NCI-H82 treated with DMSO at 0.1 percent for 48 hours (cell line): Measurements from ENCODE around the gene CSNK2A3.
A peak's percentile ranks its signal among the peaks of the same experiment; 100 is the strongest.
"Not testable (repeated sequence)": the region's sequence is repeated elsewhere in the genome, so short reads cannot be mapped to it uniquely, and the experiment has no call there.

Source experiments
- DNase-seq: peaks from one replicate; lab custom pipeline; 2025; ENCODE audit not compliant: unreplicated experiment; lab: John Stamatoyannopoulos, UW

CSNK2A3 gene

DNA sequence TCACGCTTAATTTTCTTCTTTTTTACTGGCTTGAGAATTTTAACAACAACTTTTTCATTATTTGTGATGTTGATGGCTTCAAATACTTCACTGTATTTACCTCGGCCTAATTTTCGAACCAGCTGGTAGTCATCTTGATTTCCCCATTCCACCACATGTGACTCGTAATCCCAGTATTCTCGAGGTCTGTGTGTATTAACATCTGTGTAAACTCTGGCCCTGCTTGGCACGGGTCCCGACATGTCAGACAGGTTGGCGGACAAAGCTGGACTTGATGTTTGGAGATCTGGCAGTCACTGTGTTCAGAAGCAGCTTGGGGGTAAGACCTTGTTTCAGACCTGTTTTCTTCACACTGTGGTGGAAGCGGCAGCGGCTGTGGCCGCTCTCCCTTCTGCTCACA lies at the start of gene CSNK2A3:
CSNK2A3 (minus strand) TSS at position 373 of the 400 bp plus-strand sequence; CDS start at position 242, 131 bp downstream.
- DNase-seq = not testable (repeated sequence)

DNA sequence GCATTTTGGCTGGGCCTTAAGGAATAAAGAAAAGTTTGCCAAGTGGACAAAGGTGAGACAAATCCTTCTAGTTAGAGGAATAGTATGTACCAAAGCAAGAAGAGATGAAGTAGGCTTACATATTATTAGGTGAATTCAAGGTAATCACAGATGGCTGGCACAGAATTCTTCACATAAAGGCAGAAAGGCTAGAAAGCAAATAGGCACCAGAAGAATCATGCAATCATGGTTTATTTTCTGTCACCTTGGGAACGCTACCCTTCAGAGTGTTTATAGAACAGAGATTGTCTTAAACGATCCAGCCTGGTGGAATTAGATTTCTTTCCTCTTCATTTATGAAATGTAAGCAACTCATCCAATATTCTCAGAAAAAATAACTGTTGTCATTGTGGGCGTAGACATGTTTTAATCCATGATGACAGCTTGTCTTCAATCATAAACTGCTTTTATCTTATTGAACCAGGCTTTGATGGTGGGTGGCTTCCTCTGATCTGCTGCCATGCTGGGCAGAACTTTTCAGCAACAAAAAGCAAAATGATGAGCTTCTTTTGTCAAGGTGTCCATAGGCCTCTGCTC lies 49.0 kb upstream of the CSNK2A3 start:
- DNase-seq = no peak

DNA sequence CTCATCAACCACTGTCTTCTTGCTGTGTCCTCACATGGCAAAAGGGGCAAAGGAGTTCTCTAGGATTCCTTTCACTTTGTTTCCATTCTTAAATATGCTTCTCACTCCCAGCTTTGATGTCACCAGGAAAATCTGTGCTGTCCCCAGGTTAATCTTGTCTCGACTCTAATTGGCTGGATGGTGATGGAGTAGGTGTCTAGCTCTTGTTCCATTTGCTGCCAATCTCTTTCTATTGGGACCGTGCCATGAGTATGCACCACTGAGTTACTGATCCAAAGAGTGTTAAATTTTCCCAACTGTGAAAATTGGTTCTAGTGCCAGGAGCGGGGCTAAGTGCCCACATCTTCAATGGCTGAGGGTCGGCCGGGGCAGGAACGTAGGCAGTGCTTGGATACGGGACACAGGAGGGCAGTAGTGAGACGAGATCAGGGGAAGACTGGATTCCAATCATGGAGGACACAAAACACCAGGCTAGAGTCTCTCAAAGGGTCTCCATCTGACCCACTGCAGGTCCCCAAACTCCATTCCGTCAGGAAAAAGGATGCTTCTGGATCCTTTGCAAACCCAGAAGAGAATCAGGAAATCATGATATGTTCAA lies 47.7 kb upstream of the CSNK2A3 start:
- DNase-seq = no peak

DNA sequence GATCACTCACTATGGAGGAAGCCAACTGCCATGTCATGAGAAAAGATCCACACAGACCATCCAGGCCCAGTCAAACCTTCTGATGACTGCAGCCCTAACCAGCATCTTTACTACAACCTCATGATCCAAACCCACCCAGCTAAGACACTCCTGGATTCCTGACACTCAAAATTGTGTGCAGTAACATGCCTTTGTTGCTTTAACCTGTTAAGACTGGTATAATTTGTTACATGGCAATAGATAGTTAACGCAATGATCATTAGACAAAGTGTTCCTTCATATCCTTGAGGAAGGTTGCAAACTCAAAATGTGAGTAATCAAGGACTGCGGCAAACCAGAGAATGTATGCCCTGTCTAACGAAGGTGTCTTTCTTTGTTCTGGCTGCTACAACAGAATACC lies 47.1 kb upstream of the CSNK2A3 start:
- DNase-seq = no peak

DNA sequence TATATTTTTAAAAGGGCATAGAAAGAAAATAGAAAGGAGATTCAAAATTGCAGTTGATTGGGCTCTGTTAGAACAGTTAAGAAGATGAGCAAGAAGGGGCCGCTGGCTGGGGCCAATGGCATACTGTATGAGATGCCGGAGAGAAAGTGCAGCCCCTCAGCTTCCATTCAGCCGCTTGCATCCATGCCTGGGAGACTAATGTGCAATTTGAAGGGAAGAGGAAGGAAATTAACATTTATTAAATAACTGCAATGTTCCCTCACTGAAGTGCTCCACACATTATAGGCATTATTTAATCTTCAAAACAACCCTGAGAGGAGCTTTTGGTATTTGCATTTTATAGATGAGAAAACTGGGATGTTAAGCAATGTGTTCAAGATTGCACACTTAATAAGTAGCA lies 44.7 kb upstream of the CSNK2A3 start:
- no peak for DNase-seq

DNA sequence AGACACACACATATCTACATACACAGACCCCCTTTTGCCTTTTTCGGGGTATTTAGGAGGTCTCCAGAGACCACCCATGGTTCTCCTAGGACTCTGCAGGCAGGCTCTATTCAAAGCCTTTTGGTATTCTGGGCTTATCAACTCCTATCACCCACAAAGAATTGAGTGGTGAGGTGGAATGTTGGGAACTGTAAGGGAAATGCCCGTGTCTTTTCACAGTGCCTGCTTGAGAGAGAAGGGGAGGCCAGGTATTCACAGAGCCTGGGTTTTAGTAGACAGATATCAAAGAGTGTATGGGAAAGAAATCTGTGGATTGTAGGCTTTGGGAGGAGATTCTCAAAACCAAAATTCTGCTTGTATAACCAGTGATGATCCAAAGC lies 44.0 kb upstream of the CSNK2A3 start:
- DNase-seq = no peak

DNA sequence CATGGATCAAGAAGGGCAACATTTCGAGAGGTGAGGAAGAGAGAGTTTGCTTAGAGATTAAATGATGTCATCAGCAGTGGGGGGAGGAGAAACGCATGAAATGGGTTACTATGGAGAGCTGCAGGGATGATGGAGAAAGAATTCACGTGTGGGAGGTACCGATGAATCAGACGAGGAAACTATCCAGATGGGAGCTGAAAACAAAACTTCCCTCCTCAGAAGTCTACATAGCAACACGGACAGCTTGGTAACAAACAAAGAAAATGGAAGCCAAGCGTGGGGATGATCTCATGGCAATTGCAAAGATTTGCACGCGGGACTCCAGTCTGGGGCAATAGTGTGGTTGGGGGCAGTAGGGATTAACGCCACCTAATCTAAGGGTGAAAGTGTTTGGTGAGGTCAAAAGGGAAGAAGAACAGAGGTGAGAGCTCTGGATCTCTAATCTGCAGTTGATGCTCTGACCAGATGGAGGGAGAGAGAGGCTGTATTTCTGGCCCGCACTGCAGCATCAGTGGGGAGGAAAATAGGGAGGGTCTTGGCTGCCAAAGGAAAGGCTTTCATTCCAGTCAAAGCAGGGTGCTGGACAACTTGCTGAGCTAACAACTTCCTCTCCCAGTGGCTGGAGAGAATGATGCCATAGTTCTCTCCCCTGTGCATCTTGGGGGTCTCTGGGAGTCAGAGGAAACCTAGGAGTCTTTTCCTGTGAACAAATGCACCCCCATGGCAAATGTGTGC lies 43.4 kb upstream of the CSNK2A3 start:
- DNase-seq = no peak

DNA sequence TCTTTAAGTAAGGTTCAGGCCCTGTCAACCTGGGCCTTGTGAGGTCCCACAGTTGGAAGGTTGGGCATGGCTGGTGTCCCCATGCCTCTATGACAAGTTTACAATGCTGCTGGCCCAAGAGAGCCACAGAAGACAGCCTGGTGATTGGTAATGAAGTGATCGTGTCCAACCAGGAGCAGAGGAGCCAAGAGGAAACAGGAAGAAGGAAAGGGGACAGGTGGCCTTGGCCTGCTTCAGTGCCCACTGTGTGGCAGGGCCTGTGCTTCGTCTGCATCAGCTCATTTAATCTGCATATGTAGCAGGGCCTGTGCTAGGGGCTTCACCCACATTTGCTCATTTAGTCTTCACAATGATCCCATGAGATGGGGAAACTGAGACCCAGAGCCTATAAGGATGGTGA lies 42.1 kb upstream of the CSNK2A3 start:
- no peak for DNase-seq

DNA sequence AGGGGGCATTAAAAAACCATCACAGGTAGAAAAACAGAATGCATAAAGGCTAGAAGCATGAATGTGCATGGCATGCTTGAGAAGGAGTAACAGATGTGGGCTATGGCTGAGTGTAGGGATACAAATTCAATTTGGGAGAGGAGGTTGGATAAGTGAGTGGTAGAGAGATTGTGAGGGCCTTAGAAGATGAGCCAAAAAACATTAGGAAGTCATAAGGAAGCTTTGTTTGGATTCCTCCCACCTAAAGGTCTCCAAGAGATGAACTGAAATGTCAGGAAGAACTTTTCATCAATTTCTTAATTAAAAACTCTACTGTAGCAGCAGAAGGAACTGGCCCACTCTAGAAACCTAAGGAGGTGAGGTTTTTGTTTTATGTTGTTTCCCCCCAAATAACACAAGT lies 41.2 kb upstream of the CSNK2A3 start:
- DNase-seq = no peak

DNA sequence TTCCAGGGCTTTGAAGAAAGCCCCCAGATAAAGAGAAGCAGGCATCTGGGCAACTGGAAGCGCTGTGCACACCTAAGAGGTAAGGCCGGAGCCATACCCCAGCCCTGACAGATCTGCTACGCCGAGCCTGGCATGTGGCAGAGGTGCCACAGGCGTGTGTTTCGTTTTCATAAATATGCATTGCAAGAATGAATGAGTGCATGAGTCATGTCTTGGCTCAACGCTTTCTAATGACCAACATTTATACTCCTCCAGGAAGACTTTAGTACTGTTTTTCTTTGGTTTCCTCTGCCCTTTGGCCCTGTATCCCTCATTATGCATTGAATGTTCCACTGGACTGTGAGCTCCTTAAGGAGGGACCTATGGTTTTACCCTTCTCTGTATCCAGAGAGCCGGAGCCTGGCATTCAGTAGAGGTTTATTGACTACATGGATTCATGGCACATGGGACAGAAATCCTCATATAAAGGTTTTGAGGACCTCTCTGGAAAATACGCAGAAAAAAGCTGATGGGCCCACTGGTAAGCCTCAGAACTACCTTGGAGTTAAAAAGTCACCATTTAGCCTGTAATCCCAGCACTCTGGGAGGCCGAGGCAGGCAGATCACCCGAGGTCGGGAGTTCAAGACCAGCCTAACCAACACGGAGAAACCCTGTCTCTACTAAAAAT lies 38.9 kb upstream of the CSNK2A3 start:
- DNase-seq = no peak

DNA sequence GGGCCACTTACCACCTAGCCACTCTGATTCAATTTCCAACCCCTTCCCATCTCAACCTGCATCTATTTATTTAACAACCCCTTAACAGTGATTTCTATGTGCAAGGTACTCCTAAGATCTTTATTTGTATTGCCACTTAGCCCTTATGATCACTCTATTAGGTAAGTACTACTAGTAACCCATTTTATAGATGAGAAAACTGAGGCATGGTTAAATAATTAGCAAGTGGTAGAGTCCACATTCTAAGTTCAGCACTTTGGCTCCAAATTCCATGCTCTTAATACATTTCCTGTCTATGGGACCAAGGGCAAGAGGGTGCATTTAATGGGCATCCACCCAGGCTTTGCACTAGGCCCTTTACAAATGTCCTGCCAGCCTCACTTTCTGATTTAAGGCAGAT lies 38.1 kb upstream of the CSNK2A3 start:
- DNase-seq = no peak

DNA sequence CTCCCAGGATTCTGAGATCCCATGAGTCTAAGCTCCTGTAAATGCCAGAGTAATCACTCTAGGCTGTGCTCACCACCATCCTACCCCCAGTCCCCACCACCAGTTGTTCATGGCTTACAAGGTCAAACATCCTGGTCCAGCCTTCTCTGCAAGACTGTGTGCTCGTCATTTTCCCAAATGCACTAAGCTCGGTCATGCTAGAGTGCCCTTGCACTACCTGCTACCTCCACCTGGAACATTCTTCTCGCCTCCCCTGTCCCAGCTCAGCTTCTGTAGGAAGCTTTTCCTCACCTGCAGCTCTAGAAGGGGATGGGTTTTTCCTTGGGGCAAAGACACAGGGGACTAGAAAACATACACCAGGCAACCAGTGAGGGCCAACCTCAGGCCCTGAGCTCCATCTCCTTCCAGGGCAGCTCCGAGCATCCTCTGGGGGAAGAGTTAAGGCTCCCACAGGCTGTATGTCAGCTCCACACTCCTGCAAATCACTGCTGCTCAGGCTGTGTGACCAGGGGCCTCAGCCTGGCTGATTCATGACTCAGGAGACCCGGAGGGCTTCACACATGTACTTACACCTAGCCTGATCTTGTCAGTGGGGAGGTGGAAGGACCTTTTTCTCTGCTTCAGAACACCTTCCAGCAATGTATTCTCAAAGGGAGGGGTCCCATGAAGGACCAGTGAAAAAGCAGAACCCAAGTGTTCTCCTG lies 37.2 kb upstream of the CSNK2A3 start:
- no peak for DNase-seq

DNA sequence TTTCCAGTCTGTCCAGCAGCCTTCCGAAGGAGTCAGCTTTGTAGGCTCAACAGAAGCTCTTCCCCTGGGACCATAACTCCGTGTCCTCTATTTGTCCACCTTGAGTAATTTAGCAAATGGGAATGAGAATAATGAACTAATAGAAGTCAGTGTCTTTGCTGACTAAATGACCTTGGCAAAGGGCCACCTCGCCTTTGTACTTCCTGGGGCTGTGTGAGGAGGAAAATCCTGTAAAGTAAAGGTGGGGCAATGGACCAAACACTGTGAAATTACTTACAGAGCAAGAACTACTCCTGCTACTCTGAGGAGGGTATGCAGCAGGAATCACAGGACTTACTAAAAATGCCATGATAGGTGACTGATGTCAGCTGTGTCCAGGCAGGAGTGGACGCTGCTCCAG lies 36.2 kb upstream of the CSNK2A3 start:
- no peak for DNase-seq

DNA sequence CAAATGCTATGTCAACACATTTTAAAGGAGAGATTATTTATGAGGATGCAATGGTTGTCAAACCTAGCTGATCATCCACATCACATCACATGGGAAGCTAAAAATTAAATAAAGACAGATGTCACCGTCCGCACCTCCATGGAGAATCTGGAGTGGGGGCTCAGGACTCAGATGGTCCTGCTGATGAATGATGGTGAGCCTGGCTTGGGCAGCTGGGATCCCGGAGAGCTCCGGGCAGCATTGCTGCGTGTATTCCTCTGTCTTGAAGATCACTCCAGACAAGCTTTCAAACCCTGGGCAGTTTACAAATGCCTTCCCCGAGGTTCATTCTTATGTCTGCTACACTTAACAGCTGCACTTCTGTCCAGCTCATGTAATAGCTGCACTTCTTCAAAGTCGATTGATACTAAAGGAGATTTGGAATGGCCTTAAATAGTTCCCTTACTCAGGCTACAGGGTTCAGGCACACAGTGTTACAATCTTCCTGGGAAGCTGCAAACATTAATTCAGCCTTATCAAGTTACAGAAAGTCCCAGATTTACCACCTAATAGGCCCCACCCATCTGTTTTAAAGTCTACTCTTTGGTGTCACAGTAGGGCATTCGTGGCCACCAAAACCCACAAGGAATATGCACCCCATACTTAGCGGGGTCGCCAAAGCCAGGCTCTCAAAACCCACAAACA lies 34.7 kb upstream of the CSNK2A3 start:
- DNase-seq = peak; percentile 1

DNA sequence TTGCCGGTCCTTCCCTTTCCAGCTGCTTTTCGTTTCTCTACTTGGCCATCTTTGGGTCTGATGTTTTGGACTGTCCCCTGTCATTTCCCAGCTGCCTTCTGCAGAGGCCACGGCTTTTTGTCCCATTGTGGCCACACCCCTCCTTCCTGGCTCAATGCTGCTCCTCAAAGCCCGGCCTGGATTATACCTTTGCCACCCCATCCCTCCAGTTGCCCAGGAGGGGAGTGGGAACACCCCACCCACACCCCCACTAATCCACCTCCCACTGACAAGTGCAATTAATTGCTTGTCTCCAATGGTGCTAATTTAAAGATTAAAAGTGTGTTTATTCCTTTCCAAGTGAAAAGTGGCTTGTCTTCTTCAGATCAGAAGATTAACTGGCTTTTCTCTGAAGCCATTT lies 34.2 kb upstream of the CSNK2A3 start:
- peak; percentile 37 for DNase-seq

DNA sequence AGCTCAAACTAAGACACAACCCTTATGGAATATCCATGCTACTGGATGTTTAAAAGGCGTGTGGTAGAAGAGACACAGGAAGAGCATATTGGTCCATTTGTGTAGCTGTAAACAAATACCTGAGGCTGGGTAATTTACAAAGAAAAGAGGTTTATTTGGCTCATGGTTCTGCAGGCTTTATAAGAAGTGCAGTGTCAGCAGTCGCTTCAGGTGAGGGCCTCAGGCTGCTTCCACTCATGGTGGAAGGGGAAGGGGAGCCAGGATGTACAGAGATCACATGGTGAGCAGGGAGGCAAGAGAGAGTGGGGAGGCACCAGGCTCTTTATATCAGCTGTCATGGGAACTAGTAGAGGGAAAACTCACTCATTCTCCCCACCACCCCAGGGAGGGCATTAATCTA lies 31.8 kb upstream of the CSNK2A3 start:
- no peak for DNase-seq

DNA sequence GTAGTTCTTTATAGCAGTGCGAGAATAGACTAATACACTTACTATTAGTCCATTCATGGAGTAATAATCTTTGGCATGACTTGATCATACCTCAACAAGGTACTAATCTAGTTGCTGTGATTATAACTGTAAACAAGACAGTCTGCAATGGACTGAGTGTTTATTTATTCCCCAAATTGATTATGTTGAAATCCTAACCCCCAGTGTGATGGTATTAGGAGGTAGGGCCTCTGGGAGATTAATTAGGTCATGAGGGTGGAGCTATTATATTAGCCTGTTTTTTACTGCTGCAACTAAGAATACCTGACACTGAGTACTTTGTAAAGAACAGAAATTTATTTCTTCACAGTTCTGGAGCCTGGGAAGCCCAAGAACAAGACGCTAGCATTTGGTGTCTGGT lies 30.9 kb upstream of the CSNK2A3 start:
- peak; percentile 16 for DNase-seq

DNA sequence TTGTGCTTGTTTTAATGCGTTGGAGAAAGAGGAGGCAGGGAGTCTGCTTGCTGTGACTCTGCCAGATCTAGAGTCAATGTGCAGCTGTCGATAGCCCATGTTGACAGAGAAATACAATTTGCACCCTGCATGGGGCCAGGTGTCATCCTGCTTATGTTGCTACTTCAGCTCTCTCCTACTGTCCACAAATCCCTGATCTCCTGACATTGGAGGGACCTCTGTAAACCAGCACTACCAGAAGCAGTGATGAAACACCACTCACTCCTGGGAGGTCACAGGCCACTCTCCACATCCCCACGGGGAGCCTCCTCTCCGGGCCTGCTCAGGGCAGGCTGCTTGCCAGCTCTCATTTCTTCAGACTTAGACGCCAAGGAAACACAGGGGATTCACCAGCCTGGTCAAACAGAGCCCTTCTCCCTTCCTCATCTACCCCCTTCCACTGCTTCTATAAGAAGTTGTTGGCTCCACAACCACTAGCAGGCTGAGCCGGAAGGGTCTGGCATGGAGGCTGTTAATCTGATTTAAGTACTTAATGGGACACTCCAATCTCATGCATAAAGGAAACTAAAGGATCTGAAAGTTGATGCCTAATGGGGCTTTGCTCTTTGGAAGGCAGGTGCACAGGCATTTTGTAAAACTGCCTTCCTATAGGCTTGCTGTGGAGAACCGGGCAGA lies 29.9 kb upstream of the CSNK2A3 start:
- peak; percentile 76 for DNase-seq

DNA sequence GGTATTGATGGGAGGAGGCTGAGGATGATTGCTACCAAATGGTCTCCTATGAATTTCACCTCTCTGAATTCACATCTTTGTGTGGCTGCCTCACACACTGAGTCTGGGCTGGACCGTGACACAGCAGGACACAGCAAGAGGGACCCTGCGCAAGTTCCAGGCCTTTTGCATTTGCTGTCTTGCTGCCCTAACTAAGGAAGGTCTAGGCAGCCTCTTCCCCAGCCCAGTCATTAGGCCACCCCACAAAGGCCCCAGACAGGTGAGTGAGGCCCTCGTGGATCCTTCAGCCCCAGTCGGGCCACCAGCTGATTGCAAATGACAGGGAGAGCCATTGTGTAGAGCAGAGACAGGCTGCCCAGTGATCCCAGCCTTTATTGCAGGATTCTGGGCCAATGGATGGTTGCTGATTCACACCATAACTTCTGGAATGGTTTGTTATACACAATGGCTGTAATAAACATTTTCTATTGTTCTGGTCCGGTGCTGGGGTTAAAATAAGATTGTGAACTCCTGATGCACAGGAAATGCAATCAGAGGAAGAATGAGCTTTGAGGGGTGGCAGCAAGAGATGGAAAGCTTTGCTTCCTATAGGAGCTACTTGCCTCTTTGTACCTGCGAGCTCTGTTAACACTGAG lies 28.5 kb upstream of the CSNK2A3 start:
- DNase-seq = no peak

DNA sequence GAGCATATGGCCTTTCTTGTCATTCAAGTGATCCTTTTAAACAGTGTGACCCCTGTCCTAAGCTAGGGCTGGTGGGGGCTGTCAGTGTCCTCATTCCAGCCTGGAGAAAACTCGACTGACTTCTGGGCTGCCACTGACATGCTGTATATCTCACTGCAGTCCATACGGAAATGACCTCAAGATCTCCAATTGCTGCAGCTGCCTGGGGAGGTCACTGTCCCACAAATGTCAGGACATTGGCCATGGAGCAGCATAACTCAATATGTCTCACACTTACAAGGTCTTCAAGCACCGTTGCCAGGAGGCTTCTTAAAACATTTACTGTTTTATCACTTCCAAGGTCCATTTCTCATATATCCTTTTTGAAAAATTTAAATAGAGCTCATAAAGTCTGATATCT lies 27.8 kb upstream of the CSNK2A3 start:
- DNase-seq = no peak
